Gastroesophageal sphincter (tissue), 3 donors: Measurements from ENCODE around the gene NME1.

ENCODE experiments used
- CTCF ChIP-seq, 4 experiments: fragments of 200-600 bp in 2 of 4; fragments of 450-650 bp in 2 of 4; sonication (generic) in 1 of 4; IDR thresholded peaks; one replicate each; pipeline ENCODE4 v1.5.1; 2017 to 2019; ENCODE audit warnings: antibody characterized with exemption in 4 of 4, mild to moderate bottlenecking in 2 of 4, moderate library complexity in 2 of 4
- EP300 ChIP-seq: sonication (generic); formaldehyde crosslinking; IDR thresholded peaks from one replicate; pipeline ENCODE4 v1.6.1; 2017; ENCODE audit warnings: antibody characterized with exemption, mild to moderate bottlenecking
- POLR2A ChIP-seq, 2 donors: fragments of 450-650 bp; IDR thresholded peaks; one replicate each; pipeline ENCODE4 v1.6.1; 2017; ENCODE audit warnings: antibody characterized with exemption in 2 of 2, mild to moderate bottlenecking in 2 of 2, moderate library complexity in 1 of 2
- POLR2AphosphoS5 ChIP-seq: sonication (generic); formaldehyde crosslinking; IDR thresholded peaks from one replicate; pipeline ENCODE4 v1.6.1; 2017; ENCODE audit warnings: antibody characterized with exemption

- TF ChIP-seq CTCF (IDR thresholded peaks at IDR 0.05), result no peak
- no peak for TF ChIP-seq POLR2A (IDR thresholded peaks at IDR 0.05)
- TF ChIP-seq POLR2AphosphoS5, result no peak
- TF ChIP-seq EP300, result no peak
These were observed 817 bp downstream of the NME1 start for GRCh38 chr17:51154176-51154575.
